Stimulated activated CD4-positive, alpha-beta T cell treated with anti-CD3 and anti-CD28 coated beads, Interleukin-2, amount 100 ng/mL, for 4 hours (primary cell): ENCODE data around the gene KMT2B.
"Not testable (repeated sequence)": the region's sequence is repeated elsewhere in the genome, so short reads cannot be mapped to it uniquely, and the experiment has no call there.

Experiments used
- DNase-seq: peaks from one replicate; pipeline ENCODE4 v3.0.0-alpha.2; 2020; ENCODE audit warnings: low read depth

Gene KMT2B, protein sequence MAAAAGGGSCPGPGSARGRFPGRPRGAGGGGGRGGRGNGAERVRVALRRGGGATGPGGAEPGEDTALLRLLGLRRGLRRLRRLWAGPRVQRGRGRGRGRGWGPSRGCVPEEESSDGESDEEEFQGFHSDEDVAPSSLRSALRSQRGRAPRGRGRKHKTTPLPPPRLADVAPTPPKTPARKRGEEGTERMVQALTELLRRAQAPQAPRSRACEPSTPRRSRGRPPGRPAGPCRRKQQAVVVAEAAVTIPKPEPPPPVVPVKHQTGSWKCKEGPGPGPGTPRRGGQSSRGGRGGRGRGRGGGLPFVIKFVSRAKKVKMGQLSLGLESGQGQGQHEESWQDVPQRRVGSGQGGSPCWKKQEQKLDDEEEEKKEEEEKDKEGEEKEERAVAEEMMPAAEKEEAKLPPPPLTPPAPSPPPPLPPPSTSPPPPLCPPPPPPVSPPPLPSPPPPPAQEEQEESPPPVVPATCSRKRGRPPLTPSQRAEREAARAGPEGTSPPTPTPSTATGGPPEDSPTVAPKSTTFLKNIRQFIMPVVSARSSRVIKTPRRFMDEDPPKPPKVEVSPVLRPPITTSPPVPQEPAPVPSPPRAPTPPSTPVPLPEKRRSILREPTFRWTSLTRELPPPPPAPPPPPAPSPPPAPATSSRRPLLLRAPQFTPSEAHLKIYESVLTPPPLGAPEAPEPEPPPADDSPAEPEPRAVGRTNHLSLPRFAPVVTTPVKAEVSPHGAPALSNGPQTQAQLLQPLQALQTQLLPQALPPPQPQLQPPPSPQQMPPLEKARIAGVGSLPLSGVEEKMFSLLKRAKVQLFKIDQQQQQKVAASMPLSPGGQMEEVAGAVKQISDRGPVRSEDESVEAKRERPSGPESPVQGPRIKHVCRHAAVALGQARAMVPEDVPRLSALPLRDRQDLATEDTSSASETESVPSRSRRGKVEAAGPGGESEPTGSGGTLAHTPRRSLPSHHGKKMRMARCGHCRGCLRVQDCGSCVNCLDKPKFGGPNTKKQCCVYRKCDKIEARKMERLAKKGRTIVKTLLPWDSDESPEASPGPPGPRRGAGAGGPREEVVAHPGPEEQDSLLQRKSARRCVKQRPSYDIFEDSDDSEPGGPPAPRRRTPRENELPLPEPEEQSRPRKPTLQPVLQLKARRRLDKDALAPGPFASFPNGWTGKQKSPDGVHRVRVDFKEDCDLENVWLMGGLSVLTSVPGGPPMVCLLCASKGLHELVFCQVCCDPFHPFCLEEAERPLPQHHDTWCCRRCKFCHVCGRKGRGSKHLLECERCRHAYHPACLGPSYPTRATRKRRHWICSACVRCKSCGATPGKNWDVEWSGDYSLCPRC (N-terminal part only)

DNA sequence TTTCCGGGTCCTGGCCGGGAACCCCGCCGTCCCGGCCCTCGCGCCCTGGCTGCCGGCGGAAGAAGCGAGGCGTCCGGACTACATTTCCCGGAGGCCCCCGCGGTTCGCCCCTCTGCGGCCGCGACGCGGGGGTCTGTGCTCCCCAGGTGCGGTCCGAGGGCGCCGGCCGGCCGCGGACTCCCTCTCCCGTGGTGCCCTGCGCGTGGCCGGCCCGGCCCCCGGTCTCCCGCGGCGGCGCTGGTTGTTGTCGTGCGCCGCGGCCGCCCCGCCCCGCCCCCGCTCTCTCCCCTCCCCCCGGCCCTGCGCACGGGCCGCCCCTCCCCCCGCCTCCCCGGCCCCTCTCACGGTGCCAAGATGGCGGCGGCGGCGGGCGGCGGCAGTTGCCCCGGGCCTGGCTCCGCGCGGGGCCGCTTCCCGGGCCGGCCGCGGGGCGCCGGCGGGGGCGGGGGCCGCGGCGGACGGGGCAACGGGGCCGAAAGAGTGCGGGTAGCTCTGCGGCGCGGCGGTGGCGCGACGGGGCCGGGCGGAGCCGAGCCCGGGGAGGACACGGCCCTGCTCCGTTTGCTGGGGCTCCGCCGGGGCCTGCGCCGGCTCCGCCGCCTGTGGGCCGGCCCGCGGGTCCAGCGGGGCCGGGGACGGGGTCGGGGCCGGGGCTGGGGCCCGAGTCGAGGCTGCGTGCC is at the start of gene KMT2B:
Gene KMT2B (plus strand): TSS at position 339 of the 680 bp plus-strand sequence. CDS start 16 bp downstream, at position 355.
- no peak for DNase-seq

GRCh38 chr19:35669566-35669965 is 48.2 kb upstream of the KMT2B start:
- DNase-seq, result no peak

- DNase-seq, result no peak
Observed at GRCh38 chr19:35669974-35670373, 47.8 kb upstream of the KMT2B start.

DNA sequence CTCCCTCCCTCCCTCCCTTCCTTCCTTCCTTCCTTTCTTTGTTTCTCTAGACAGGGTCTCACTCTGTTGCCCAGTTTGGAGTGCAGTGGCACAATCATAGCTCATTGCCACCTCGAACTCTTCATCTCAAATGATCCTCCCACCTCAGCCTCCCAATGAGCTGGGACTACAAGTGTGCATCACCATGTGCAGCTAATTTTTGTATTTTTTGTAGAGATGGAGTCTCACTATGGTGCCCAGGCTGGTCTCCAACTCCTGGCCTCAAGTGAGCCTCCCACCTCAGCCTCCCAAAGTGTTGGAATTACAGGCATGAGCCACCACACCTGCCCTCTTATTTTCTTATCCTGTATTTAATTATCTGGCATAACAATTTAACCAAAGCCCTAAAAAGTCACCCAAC is 47.1 kb upstream of the KMT2B start:
- no peak for DNase-seq

GRCh38 chr19:35671818-35672217 is 46.0 kb upstream of the KMT2B start:
- DNase-seq, result no peak

- no peak for DNase-seq
Observed at GRCh38 chr19:35673121-35673804, 44.5 kb upstream of the KMT2B start.

- no peak for DNase-seq
Observed at GRCh38 chr19:35675589-35676140, 42.1 kb upstream of the KMT2B start.

GRCh38 chr19:35689836-35690235 is 28.0 kb upstream of the KMT2B start:
- DNase-seq, result no peak

DNA sequence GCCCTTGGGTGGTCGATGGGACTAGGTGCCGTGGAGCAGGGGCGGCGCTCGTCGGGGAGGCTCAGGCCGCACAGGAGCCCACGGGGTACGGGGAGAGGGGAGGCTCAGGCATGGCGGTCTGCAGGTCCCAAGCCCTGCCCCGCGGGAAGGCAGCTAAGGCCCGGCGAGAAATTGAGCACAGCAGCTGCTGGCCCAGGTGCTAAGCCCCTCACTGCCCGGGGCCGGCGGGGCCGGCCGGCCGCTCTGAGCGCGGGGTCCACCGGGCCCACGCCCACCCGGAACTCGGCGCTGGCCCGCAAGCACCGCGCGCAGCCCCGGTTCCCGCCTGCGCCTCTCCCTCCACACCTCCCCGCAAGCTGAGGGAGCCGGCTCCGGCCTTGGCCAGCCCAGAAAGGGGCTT is 26.7 kb upstream of the KMT2B start:
- DNase-seq, result not testable (repeated sequence)

- DNase-seq, result no peak
Observed at GRCh38 chr19:35692010-35692409, 25.8 kb upstream of the KMT2B start.

GRCh38 chr19:35693422-35693821 is 24.4 kb upstream of the KMT2B start:
- DNase-seq, result no peak

GRCh38 chr19:35693835-35694599 is 23.8 kb upstream of the KMT2B start:
- DNase-seq, result peak; percentile 85

GRCh38 chr19:35695895-35696422 is 21.8 kb upstream of the KMT2B start:
- DNase-seq, result no peak

DNA sequence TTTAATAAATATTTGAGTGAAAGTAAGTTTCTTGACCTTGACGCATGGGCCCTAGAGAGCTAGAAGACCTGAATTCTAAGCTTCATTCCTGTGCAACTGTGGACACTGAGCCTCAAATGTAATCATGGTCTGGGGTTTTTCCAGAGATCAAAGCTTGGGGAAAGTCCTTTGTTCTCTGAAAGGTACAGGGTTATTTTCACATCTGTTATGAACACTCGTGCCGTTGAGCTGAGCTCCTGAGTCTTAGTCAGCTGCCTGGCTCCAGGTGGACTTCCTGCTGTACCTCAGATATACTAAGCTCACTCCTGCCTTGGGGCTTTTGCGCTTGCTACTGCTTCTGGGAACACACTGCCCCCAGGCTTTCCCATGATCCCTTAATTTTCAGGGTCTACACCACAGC is 21.0 kb upstream of the KMT2B start:
- no peak for DNase-seq

DNA sequence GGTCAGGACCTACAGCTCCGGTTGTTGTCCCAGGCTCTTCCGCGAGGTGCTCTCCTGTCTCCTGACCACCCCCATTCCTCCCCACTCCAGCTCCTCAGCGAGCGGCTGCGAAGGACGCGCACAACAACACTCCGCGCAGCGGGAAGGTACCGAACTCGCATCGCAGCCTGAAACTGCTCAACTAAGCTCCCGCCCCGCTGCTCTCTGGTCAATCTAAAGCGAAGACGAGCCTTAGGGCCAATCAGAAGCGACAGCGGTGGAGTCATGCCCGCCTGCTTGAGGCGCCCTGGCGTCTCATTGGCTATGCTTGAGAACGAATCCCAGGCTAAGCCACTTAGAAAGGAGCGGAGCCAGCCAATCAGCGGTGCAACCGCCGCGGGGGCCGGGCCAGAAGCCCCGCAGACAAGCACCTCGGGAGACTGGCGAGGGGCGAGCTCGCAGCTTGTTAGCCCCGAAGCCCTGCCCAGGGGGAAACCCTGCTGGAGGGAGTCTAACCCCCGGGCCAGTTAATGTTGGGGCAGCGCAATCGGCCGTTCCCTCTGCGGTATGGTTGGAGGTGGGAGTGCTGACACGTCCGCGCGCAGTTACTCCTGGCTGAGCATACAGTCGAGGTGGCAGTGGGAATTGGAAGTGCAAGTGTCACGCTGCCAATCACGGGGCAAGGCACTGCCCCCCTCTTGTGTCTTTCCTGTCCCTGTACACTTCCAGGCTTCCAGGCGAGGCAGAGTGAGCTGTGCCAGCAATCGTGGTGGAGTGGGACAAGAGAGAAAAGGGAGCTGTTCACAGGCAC is 15.4 kb upstream of the KMT2B start:
- peak; percentile 92 for DNase-seq

GRCh38 chr19:35703343-35703742 is 14.5 kb upstream of the KMT2B start:
- no peak for DNase-seq

GRCh38 chr19:35704218-35704617 is 13.6 kb upstream of the KMT2B start, which contains the start of gene ZBTB32:
TSS of gene ZBTB32 (plus strand) at chr19:35704558. CDS start at chr19:35714627, 10,069 bp downstream.
- DNase-seq, result no peak

DNA sequence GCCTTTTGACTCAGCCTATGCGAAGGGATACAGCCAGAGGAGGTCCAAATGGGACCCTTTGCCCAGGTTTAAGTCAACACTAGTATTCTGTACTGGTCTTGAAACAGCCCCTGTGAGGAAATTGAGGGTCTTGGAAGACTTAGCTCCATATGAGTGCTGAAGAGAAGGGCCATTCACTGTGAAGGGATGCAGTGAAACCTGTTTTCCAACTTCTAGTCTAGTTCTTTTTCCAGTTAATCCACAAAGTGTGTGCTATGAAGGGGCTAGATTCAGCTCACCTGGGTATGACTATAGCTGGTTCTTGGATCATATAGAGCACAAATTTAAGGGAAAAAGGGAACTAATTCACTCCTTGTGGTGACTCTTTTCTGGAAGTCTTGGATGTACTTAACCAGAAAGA is 9.4 kb upstream of the KMT2B start:
- DNase-seq, result no peak
